DMS53 (cell line): ENCODE results near the gene ZNF609.
A peak's percentile ranks its signal among the peaks of the same experiment; 100 is the strongest.

ENCODE experiments used
- DNase-seq: peaks from one replicate; lab custom pipeline; 2025; lab: John Stamatoyannopoulos, UW

Gene ZNF609, protein sequence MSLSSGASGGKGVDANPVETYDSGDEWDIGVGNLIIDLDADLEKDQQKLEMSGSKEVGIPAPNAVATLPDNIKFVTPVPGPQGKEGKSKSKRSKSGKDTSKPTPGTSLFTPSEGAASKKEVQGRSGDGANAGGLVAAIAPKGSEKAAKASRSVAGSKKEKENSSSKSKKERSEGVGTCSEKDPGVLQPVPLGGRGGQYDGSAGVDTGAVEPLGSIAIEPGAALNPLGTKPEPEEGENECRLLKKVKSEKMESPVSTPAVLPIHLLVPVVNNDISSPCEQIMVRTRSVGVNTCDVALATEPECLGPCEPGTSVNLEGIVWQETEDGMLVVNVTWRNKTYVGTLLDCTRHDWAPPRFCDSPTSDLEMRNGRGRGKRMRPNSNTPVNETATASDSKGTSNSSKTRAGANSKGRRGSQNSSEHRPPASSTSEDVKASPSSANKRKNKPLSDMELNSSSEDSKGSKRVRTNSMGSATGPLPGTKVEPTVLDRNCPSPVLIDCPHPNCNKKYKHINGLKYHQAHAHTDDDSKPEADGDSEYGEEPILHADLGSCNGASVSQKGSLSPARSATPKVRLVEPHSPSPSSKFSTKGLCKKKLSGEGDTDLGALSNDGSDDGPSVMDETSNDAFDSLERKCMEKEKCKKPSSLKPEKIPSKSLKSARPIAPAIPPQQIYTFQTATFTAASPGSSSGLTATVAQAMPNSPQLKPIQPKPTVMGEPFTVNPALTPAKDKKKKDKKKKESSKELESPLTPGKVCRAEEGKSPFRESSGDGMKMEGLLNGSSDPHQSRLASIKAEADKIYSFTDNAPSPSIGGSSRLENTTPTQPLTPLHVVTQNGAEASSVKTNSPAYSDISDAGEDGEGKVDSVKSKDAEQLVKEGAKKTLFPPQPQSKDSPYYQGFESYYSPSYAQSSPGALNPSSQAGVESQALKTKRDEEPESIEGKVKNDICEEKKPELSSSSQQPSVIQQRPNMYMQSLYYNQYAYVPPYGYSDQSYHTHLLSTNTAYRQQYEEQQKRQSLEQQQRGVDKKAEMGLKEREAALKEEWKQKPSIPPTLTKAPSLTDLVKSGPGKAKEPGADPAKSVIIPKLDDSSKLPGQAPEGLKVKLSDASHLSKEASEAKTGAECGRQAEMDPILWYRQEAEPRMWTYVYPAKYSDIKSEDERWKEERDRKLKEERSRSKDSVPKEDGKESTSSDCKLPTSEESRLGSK (N-terminal part only)

DNA sequence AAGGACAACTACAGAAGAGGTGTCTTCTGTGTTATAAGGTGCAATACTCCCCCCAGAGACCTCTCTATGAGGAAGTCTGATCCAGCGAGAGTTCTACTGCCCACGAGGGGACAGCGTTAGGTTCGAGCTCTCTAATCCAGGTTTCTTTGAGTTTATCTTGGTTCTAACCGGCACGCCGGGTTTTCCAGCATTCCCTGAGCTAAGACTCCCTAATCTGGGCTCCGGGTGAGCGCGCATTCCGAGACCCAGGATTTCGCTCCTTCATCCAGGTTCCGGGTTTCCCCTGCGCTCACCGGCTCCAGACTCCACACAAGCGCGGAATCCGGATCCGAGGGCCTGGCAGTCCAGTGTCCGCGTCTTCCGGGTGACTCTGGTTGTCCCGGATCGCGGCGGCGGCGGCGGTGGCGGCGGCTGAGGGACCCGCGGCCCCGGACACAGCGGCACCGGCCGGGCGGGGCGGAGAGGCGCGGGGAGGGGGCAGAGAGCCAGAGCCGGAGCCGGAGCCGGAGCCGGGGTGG, at the start of gene ZNF609:
Gene ZNF609, plus strand, starts transcription at position 373 of the 518 bp plus-strand sequence. CDS start 38,842 bp downstream, outside the sequence.
- peak; percentile 95 for DNase-seq

DNA sequence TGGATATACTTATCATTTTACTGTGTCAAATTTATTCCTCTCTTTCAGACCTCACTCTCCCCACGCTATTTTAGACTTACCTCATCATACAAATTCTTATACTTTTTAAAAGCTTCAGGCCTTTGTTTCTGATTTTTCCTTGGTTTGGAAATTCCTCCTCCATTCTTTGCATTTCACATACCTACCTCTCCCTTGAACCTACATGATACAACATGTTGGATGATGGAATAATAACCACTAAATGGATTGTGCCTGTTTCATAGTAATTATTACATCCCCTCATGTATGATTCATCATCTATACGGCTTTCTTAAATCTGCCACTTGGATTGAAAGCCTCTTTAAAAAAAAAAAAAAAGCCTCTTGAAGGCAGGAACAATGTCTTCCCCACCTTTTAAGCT, 48.2 kb upstream of the ZNF609 start:
- no peak for DNase-seq

- no peak for DNase-seq
Observed at GRCh38 chr15:64422697-64423096, 37.7 kb upstream of the ZNF609 start.

GRCh38 chr15:64423970-64424369, 36.4 kb upstream of the ZNF609 start:
- DNase-seq: peak; percentile 12

GRCh38 chr15:64425221-64425620, 35.2 kb upstream of the ZNF609 start:
- no peak for DNase-seq

GRCh38 chr15:64426845-64427465, 33.4 kb upstream of the ZNF609 start:
- DNase-seq: peak; percentile 30

DNA sequence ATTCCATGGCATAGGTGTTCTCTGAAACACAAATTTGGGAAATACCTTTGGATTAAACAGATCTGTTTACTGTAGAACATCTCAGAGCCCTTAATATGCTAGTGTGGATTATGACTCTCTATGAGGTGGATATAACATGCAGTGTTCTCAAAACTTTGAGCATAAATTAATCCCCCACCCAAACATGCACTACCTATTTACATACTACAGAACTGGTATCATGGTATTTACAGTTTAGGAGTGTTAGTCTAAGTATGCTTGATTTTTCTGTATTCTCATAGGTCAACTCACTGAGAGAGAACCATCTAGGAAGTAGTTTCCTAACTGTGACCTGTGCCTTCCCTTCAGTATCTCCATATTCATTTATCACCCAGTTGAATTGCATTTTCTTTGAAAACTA, 30.9 kb upstream of the ZNF609 start:
- no peak for DNase-seq

DNA sequence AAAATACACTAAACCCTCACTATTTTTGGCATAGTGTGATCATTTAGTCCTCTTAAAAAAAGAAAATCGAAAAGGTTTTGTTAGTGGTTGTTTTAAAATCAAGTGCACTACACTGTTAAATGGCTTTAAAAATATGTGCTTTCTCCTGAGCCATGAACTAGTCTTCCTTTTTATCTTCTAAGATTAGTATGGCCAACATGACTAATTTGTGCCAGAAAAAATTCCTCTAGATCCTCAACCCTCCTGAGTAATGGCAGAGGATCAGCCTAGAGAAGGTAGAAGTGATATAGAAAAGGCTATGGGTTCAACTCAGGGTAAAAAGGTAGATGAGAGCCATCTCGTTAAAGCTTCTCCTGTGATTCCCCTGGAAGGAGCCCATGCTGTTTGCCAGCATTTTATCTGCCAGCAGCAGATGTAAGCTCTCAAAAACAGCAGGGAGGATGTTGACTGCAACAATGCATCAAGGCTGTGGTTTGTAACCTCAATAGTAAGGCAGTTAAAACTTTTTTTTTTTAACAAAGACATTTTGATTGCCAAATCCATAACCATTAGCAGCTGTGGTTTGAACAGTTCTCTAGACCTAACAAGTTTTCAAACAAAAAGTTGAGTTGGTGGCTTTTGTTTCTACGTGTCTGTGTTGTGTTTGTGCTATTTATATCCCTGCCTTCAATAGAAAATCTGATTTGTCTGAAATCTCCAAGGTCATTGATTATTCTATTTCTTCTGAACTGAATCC, 30.2 kb upstream of the ZNF609 start:
- DNase-seq: no peak

DNA sequence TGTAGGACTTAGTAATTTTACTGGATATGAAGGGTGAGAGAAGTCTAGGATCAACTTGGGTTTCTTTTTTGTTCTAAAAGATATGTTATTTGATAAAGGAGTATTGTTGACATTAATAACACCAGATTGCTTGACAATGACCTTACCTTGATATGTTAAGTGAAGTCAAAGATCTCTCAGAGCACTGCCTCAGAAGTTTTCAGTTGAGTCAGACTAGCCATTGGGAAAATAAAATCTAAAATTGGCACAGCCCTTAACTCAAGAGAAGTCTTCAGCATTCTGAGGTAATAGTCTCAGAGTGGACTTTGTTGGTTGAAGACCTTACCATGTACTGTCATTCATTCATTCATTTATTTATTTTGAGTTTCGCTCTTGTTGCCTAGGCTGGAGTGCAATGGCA, 22.4 kb upstream of the ZNF609 start:
- DNase-seq: no peak

DNA sequence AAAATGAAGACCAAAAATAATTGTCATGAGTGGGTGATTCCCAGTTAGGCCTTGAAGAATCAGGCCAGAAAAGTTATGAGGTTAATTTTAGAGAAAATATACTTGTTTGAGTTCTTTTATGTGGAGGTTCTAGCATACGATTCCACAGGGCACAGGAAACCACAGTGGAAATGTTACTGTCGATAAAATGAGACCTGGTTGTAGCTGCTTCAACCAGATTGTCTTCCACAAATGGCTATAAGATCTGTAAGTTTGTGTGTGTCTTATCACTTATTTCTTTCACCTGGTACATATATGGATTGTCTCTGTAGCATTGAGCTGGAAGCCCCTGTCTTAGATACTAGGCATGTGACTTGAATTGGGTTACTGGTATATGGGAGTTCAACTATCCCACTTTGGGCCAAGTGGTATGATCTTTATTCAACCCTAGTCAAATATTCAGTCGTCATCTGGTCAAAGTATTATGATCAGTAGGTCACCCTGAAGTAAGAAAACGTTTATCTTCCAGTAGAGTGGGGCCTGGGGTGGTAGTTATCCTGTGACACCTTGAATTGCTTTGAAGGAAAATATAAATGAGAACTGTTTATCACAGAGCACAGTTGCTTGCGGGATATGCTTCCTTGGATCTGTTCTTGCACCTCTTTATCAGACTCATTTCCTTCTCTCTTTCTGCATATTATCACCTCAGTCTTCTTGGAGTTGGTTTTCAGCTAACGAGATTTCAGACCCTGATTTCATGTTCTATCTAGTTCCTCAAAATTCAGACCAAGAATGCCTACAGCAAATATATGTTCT, 21.5 kb upstream of the ZNF609 start:
- DNase-seq: no peak

DNA sequence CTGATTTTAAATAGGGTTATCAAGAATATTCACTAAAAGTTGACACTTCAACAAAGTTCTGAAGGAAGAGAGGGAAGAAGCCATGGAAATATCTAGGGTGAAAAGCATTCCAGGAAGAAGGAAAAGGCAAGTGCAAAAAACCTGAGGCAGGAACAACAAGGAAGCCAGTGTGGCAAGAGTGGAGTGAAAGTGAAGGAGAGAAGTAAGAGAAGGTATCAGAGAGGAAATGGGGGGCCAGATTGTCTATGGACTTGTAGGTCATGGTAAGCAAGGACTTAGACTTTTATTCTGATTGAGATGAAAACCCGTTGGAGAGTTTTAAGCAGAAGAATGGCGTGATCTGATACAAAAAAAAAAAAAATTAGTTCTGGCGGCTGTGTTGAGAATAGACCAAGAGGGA, 18.5 kb upstream of the ZNF609 start:
- DNase-seq: no peak

DNA sequence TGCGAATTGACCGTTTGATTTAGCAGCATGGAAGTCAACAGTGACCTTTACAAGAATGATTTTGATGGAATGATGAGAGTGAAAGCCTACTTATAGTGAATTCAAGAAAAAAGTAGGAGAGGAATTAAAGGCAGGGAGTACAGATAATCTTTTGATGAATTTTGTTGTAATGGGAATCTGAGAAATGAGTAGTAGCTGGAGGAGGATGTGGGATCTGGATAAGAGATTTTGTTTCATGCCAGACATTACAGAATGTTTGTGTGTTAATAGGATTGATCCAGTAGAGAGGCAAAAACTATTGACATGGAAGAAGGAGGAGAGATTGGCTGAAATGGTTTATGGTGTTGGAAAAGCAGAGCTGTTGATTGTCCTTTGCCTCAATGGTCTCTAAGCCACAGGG, 17.4 kb upstream of the ZNF609 start:
- no peak for DNase-seq

DNA sequence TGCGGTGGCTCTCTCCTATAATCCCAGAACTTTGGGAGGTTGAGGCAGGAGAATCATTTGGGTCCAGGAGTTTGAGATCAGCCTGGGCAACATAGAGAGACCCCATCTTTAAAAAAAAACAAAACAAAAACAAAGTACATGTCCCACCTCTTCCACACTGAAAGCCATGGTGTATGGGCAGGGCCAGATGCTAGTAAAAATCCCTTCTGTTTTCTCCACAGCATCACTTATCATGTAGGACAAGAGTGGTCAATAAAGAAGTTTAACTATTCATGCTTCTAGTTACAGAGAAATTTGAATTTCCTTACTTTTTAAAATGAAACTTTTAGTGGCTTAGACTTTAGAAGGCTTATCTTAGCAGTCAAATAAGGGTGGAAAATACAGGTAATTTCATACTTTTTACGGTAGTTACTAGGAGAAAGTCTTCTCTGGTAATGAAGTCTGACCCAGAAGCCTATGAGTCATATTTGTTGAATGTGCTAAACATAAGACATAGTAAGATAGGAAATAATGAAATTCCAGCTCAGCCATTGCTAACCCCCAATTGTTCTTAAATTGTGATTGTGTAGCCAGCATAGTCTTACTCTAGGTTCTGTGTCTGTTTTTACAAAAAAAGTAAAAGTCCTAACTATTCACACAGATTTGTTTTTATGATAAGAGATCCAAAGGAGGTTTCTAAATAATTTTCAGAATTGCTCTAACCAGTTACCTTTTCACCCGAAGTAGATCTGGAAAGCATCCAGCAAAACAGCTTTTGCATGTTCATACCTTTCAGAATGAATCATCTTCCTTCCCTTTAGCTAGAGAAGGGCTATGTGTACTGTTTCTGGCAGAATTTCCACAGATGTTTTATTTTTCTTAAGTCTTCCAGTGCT, 16.4 kb upstream of the ZNF609 start:
- peak; percentile 25 for DNase-seq

GRCh38 chr15:64444836-64445235, 15.5 kb upstream of the ZNF609 start:
- no peak for DNase-seq

- DNase-seq: no peak
Observed at GRCh38 chr15:64447536-64448315, 12.7 kb upstream of the ZNF609 start.

DNA sequence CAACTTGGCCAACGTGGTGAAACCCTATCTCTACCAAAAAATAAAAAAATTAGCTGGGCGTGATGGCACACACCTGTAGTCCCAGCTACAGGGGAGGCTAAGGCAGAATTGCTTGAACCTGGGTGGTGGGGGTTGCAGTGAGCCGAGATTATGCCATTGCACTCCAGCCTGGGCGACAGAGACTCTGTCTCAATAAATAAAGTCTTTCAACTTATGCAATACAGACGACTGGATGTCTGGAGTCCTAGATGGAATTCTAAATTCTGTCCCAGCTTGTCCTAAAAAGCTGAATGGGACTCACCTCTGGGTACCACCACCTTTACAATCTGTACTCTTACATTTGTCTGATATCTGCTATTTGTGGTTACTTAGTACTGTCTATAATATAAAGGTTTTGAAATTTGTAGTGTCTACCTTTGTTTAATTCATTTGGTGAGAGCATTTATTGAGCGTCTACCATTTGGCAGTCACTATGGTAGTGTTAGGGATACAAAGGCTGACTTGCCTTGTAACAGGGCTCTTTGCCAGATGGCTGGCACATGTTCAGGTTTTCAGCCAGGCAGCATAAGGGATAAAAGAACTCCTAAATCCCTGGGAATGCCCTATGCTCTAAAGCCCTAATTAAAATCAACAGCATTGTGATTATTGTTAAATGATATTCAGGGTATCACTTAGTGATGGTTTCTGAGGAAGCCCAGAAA, 7.2 kb upstream of the ZNF609 start:
- DNase-seq: no peak

DNA sequence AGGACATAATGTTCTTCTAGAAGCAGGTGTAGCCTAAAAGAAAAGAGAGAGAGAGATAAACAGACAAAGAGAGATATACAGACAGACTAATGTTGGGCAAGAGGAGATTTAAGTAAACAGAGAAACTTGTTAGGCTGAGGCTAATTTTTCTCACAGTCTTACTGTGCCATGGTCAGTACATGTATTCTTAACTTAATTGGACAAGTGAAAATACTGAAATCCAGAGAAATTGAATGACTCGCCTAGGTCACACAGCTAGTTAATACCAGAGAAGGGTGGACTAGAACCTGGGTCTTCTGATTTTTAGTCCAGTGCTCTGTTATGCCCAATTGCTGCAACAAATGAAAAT, 6.7 kb upstream of the ZNF609 start:
- DNase-seq: no peak

- DNase-seq: no peak
Observed at GRCh38 chr15:64454282-64454681, 6.1 kb upstream of the ZNF609 start.
